Hepatocyte (in vitro differentiated cells): ENCODE measurements around the gene OSBPL10. TPM values are rescaled to one million over a fixed set of nuclear protein-coding genes. Genes with fewer than 3 reads are reported as not detected.
"Not testable (repeated sequence)": the region's sequence is repeated elsewhere in the genome, so short reads cannot be mapped to it uniquely, and the experiment has no call there.

Source experiments
- DNase-seq: peaks from one replicate; pipeline ENCODE4 v3.0.0-alpha.2; 2016; ENCODE audit warnings: low spot score
- H2AFZ ChIP-seq: fragments of 200-600 bp; sonication (generic); 2 replicates; pipeline ENCODE4 v1.6.0; 2016; ENCODE audit warnings: antibody characterized with exemption, mild to moderate bottlenecking
- H3K27ac ChIP-seq: fragments of 200-600 bp; sonication (generic); 2 replicates; pipeline ENCODE4 v1.5.1; 2016; ENCODE audit warnings: mild to moderate bottlenecking
- H3K27me3 ChIP-seq: fragments of 200-600 bp; sonication (generic); 2 replicates; pipeline ENCODE4 v1.6.1; 2016
- H3K36me3 ChIP-seq: fragments of 200-600 bp; sonication (generic); replicated peaks from 2 replicates; pipeline ENCODE4 v1.5.1; 2016; ENCODE audit warnings: low read depth; ENCODE audit not compliant: insufficient read depth
- H3K4me1 ChIP-seq: fragments of 200-600 bp; sonication (generic); 2 replicates; pipeline ENCODE4 v1.5.1; 2016; ENCODE audit warnings: mild to moderate bottlenecking, moderate library complexity; ENCODE audit not compliant: insufficient read depth
- H3K4me2 ChIP-seq: fragments of 200-600 bp; sonication (generic); 2 replicates; pipeline ENCODE4 v1.6.0; 2016
- H3K4me3 ChIP-seq: fragments of 200-600 bp; sonication (generic); 2 replicates; pipeline ENCODE4 v1.5.1; 2016; ENCODE audit warnings: mild to moderate bottlenecking
- H3K79me2 ChIP-seq: fragments of 200-600 bp; sonication (generic); 2 replicates; pipeline ENCODE4 v1.6.0; 2017; ENCODE audit warnings: mild to moderate bottlenecking
- H3K9me2 ChIP-seq: fragments of 200-600 bp; sonication (generic); replicated peaks from 2 replicates; pipeline ENCODE4 v1.6.0; 2017; ENCODE audit warnings: mild to moderate bottlenecking; ENCODE audit not compliant: insufficient read depth
- H3K9me3 ChIP-seq: fragments of 200-600 bp; sonication (generic); 2 replicates; pipeline ENCODE4 v1.5.1; 2016; ENCODE audit warnings: low read depth, mild to moderate bottlenecking
- H4K20me1 ChIP-seq: fragments of 200-600 bp; sonication (generic); 2 replicates; pipeline ENCODE4 v1.6.0; 2016; ENCODE audit warnings: mild to moderate bottlenecking; ENCODE audit not compliant: insufficient read depth, poor library complexity, severe bottlenecking
- EZH2 ChIP-seq: fragments of 200-600 bp; sonication (generic); IDR thresholded peaks from 2 replicates; pipeline ENCODE4 v1.6.1; 2016; ENCODE audit warnings: antibody characterized with exemption, mild to moderate bottlenecking, borderline replicate concordance
- EZH2phosphoT487 ChIP-seq: fragments of 200-600 bp; sonication (generic); IDR thresholded peaks from one replicate; pipeline ENCODE4 v1.6.1; 2018; ENCODE audit warnings: antibody characterized with exemption, mild to moderate bottlenecking, low read depth, moderate library complexity; ENCODE audit not compliant: unreplicated experiment, severe bottlenecking
- WGBS: methylation state at CpG from one replicate; pipeline ENCODE4 v1.1.6; 2016; ENCODE audit warnings: low lambda C conversion rate; ENCODE audit errors: missing lambda C conversion rate; 5-methylcytosine and 5-hydroxymethylcytosine counted together
- polyA plus RNA-seq: library from polyadenylated mRNA; unstranded; fragments of >200 nt; fragmentation: Nextera tagmentation; extraction: Ambion mirVana; gene quantifications from 2 replicates; pipeline ENCODE4 v1.2.1, GENCODE V29; 2016
- total RNA-seq: library from RNA; depleted of rRNA; stranded (reverse); fragments of >200 nt; gene quantifications from 2 replicates; pipeline ENCODE4 v1.2.3, GENCODE V29; 2014
- TF ChIP-seq, protein P1 (sequence below): fragments of 200-600 bp; sonication (generic); IDR thresholded peaks from 2 replicates; pipeline ENCODE4 v1.5.1; 2016; ENCODE audit warnings: antibody characterized with exemption, mild to moderate bottlenecking; ENCODE audit not compliant: poor library complexity

Gene OSBPL10
- total and polyA plus RNA-seq, 2 experiments from 2014 or later: 18.2 to 32.8 TPM

DNA sequence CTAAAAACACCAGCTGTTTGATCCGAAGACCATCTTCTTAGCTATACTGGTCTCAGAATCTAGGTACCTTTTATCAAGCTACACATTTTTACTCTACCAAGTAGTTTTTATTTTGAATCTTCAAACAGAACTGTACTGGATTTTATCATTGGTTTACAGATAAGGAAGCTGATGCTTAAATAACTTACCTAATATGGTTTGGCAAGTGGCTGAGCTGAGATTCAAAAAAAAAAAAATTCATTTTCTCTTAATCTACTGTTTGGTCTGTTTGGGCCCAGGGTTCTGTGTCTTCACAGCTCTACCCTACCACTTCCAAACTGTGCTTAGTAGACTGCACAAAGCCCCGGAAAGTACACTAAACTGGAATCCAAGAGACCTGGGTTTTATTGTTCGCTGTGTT is 36.2 kb upstream of the OSBPL10 start:
- peak overlapping the region; percentile 42 for H3K27ac ChIP-seq
- no peaks in the 10 kb centered on the region for H3K27me3 ChIP-seq
- H3K36me3 ChIP-seq: no peaks in the 10 kb centered on the region
- no peak overlapping the region for H3K4me2 ChIP-seq
- H3K4me1 ChIP-seq: peaks cover 15% of the 10 kb centered on the region
- TF ChIP-seq EZH2phosphoT487 (no peak), EZH2 (no peak)
- TF ChIP-seq, protein P1, sequence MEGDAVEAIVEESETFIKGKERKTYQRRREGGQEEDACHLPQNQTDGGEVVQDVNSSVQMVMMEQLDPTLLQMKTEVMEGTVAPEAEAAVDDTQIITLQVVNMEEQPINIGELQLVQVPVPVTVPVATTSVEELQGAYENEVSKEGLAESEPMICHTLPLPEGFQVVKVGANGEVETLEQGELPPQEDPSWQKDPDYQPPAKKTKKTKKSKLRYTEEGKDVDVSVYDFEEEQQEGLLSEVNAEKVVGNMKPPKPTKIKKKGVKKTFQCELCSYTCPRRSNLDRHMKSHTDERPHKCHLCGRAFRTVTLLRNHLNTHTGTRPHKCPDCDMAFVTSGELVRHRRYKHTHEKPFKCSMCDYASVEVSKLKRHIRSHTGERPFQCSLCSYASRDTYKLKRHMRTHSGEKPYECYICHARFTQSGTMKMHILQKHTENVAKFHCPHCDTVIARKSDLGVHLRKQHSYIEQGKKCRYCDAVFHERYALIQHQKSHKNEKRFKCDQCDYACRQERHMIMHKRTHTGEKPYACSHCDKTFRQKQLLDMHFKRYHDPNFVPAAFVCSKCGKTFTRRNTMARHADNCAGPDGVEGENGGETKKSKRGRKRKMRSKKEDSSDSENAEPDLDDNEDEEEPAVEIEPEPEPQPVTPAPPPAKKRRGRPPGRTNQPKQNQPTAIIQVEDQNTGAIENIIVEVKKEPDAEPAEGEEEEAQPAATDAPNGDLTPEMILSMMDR: no peak
- H2AFZ ChIP-seq: no peak overlapping the region
- WGBS: 66% methylated on average over 3 of the region's 3 CpGs
- H4K20me1 ChIP-seq: no peaks in the 10 kb centered on the region
- H3K9me2 ChIP-seq: no peaks in the 10 kb centered on the region
- H3K79me2 ChIP-seq: no peaks in the 10 kb centered on the region
- no peak overlapping the region for H3K4me3 ChIP-seq
- H3K9me3 ChIP-seq: no peaks in the 10 kb centered on the region
- DNase-seq: no peak

DNA sequence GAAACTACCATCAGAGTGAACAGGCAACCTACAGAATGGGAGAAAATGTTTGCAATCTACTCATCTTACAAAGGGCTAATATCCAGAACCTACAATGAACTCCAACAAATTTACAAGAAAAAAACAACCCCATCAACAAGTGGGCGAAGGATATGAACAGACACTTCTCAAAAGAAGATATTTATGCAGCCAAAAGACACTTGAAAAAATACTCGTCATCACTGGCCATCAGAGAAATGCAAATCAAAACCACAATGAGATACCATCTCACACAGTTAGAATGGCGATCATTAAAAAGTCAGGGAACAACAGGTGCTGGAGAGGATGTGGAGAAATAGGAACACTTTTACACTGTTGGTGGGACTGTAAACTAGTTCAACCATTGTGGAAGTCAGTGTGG is 34.6 kb upstream of the OSBPL10 start:
- not testable (repeated sequence) for H3K27me3 ChIP-seq, DNase-seq, H3K27ac ChIP-seq, H3K9me3 ChIP-seq, H3K79me2 ChIP-seq, H3K36me3 ChIP-seq, H3K9me2 ChIP-seq, H3K4me3 ChIP-seq, H4K20me1 ChIP-seq, H3K4me2 ChIP-seq, H2AFZ ChIP-seq
- peaks cover 15% of the 10 kb centered on the region for H3K4me1 ChIP-seq
- WGBS: 94% methylated on average over 3 of the region's 3 CpGs

DNA sequence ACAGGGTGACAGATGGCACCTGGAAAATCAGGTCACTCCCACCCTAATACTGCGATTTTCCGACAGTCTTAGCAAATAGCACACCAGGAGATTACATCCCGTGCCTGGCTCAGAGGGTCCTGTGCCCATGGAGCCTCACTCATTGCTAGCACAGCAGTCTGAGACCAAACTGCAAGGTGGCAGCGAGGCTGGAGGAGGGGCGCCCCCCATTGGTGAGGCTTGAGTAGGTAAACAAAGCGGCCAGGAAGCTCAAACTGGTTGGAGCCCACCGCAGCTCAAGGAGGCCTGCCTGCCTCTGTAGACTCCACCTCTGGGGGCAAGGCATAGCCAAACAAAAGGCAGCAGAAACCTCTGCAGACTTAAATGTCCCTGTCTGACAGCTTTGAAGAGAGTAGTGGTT is 29.6 kb upstream of the OSBPL10 start:
- H2AFZ ChIP-seq, H3K9me2 ChIP-seq, H3K27me3 ChIP-seq, H3K4me3 ChIP-seq, H3K4me1 ChIP-seq, H3K4me2 ChIP-seq, H4K20me1 ChIP-seq, DNase-seq, H3K79me2 ChIP-seq, H3K27ac ChIP-seq, H3K9me3 ChIP-seq, H3K36me3 ChIP-seq: not testable (repeated sequence)
- WGBS: 93% methylated on average over 7 of the region's 7 CpGs

DNA sequence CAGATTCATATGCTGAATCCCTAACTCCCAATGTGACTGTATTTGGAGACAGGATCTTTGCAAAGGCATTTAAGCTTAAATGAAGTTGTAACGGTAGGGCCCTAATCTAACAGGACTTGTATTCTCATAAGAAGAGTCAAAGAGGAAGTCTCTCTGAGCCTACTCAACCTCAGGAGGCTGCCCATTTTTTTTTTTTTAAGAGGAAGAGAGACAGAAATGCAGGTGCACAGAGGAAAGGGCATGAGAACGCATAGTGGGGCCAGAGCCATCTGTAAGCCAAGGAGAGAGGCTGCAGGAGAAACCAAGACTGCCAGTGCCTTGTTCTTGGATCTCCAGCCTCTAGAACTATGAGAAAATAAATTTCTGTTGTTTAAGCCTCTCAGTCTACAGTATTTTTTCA is 28.9 kb upstream of the OSBPL10 start:
- Histone ChIP-seq H3K4me3 (no peak overlapping the region), H4K20me1 (no peaks in the 10 kb centered on the region), H3K36me3 (no peaks in the 10 kb centered on the region), H3K79me2 (no peaks in the 10 kb centered on the region), H3K27me3 (no peaks in the 10 kb centered on the region), H3K27ac (no peak overlapping the region), H3K4me2 (no peak overlapping the region), H3K9me2 (no peaks in the 10 kb centered on the region), H3K4me1 (no peaks in the 10 kb centered on the region), H2AFZ (no peak overlapping the region), H3K9me3 (no peaks in the 10 kb centered on the region)
- 91% methylated on average over 2 of the region's 2 CpGs for WGBS
- no peak for DNase-seq
- TF ChIP-seq EZH2phosphoT487 (no peak), EZH2 (no peak)
- TF ChIP-seq, protein P1: no peak

DNA sequence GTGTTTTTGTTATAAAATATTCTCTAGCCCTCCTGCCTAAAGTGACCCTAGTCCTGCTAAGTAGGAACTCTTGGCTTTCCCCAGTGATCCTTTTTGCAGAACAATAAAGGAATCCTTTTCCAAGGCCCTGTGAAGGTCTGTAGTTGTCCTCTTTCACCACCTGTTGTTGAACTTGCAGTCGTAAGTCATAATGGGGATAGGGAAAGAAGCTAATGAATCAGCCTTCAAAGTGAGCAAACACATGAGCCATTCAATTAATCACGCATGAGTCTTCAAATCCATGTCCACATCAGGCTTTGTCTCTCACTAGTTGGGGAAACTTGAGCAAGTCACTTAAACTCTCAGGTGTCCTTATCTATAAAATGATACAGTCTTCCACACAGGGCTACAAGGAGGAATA is 28.0 kb upstream of the OSBPL10 start:
- WGBS: 75% methylated on average over 2 of the region's 2 CpGs
- no peaks in the 10 kb centered on the region for H3K36me3 ChIP-seq
- no peak overlapping the region for H3K4me3 ChIP-seq
- H3K4me1 ChIP-seq: no peaks in the 10 kb centered on the region
- TF ChIP-seq EZH2 (no peak), EZH2phosphoT487 (no peak)
- TF ChIP-seq, protein P1: no peak
- no peak overlapping the region for H2AFZ ChIP-seq
- no peaks in the 10 kb centered on the region for H3K27me3 ChIP-seq
- no peaks in the 10 kb centered on the region for H3K9me2 ChIP-seq
- no peaks in the 10 kb centered on the region for H4K20me1 ChIP-seq
- no peak overlapping the region for H3K27ac ChIP-seq
- no peaks in the 10 kb centered on the region for H3K79me2 ChIP-seq
- H3K9me3 ChIP-seq: no peaks in the 10 kb centered on the region
- no peak overlapping the region for H3K4me2 ChIP-seq
- DNase-seq: no peak
